ENCODE measurements around the gene TMEM248.
"Not testable (repeated sequence)": the region's sequence is repeated elsewhere in the genome, so short reads cannot be mapped to it uniquely, and the experiment has no call there.

The TMEM248 gene

GRCh38 chr7:66910789-66911188, 10.2 kb upstream of the TMEM248 start:
- no peak overlapping the region for H3K27ac ChIP-seq
- H3K9me3 ChIP-seq (ENCODE audit: control insufficient read depth, low read length) = no peaks in the 10 kb centered on the region

GRCh38 chr7:66911191-66911590, 9.8 kb upstream of the TMEM248 start:
- H3K9me3 ChIP-seq (ENCODE audit: control insufficient read depth, low read length); H3K79me2 ChIP-seq; H3K4me2 ChIP-seq (ENCODE audit: low read length); H2AFZ ChIP-seq; H3K27ac ChIP-seq; H3K4me1 ChIP-seq; H3K27me3 ChIP-seq (ENCODE audit: control insufficient read depth, insufficient read depth, low read length); H3K9ac ChIP-seq; H3K36me3 ChIP-seq (ENCODE audit: control insufficient read depth, insufficient read depth, low read length); H3K4me3 ChIP-seq (ENCODE audit: low read depth, low read length): not testable (repeated sequence)

More at GRCh38 chr7:66910789-66911188, 10.2 kb upstream of the TMEM248 start:
- no peak for TF ChIP-seq CTCF (IDR thresholded peaks at IDR 0.05)
- no peak overlapping the region for H3K9ac ChIP-seq
- H3K27me3 ChIP-seq (ENCODE audit: control insufficient read depth, insufficient read depth, low read length) = no peaks in the 10 kb centered on the region
- no peak overlapping the region for H3K4me2 ChIP-seq (ENCODE audit: low read length)
- no peak overlapping the region for H3K4me3 ChIP-seq (ENCODE audit: low read depth, low read length)
- H2AFZ ChIP-seq = no peak overlapping the region
- no peaks in the 10 kb centered on the region for H3K79me2 ChIP-seq
- no peaks in the 10 kb centered on the region for H3K36me3 ChIP-seq (ENCODE audit: control insufficient read depth, insufficient read depth, low read length)
- H3K4me1 ChIP-seq = no peaks in the 10 kb centered on the region

- H3K27ac ChIP-seq = no peak overlapping the region
- no peaks in the 10 kb centered on the region for H3K79me2 ChIP-seq
- no peak for TF ChIP-seq CTCF (IDR thresholded peaks at IDR 0.05)
- H3K4me3 ChIP-seq (ENCODE audit: low read depth, low read length) = no peak overlapping the region
- H3K4me2 ChIP-seq (ENCODE audit: low read length) = no peak overlapping the region
- no peak overlapping the region for H2AFZ ChIP-seq
- H3K27me3 ChIP-seq (ENCODE audit: control insufficient read depth, insufficient read depth, low read length) = no peaks in the 10 kb centered on the region
- no peaks in the 10 kb centered on the region for H3K4me1 ChIP-seq
- H3K36me3 ChIP-seq (ENCODE audit: control insufficient read depth, insufficient read depth, low read length) = no peaks in the 10 kb centered on the region
- no peak overlapping the region for H3K9ac ChIP-seq
- H3K9me3 ChIP-seq (ENCODE audit: control insufficient read depth, low read length) = no peaks in the 10 kb centered on the region
Observed at GRCh38 chr7:66912195-66912594, 8.8 kb upstream of the TMEM248 start.

- Histone ChIP-seq H3K9me3 (ENCODE audit: control insufficient read depth, low read length) (no peaks in the 10 kb centered on the region), H2AFZ (no peak overlapping the region), H3K27ac (no peak overlapping the region), H3K4me1 (no peaks in the 10 kb centered on the region), H3K79me2 (no peaks in the 10 kb centered on the region), H3K4me3 (ENCODE audit: low read depth, low read length) (no peak overlapping the region), H3K27me3 (ENCODE audit: control insufficient read depth, insufficient read depth, low read length) (no peaks in the 10 kb centered on the region), H3K36me3 (ENCODE audit: control insufficient read depth, insufficient read depth, low read length) (no peaks in the 10 kb centered on the region), H3K4me2 (ENCODE audit: low read length) (no peak overlapping the region), H3K9ac (no peak overlapping the region)
- no peak for TF ChIP-seq CTCF (IDR thresholded peaks at IDR 0.05)
Observed at GRCh38 chr7:66913118-66914037, 7.6 kb upstream of the TMEM248 start.

- H2AFZ ChIP-seq; H3K4me3 ChIP-seq (ENCODE audit: low read depth, low read length); H3K27me3 ChIP-seq (ENCODE audit: control insufficient read depth, insufficient read depth, low read length); H3K36me3 ChIP-seq (ENCODE audit: control insufficient read depth, insufficient read depth, low read length); H3K9me3 ChIP-seq (ENCODE audit: control insufficient read depth, low read length); H3K27ac ChIP-seq; H3K4me1 ChIP-seq; H3K4me2 ChIP-seq (ENCODE audit: low read length); H3K9ac ChIP-seq: not testable (repeated sequence)
- peaks cover 15% of the 10 kb centered on the region for H3K79me2 ChIP-seq
Observed at GRCh38 chr7:66917904-66918303, 3.1 kb upstream of the TMEM248 start.
